Natural killer cell (primary cell): Measurements from ENCODE around the gene RAD51AP1. TPM values are rescaled to one million over a fixed set of nuclear protein-coding genes. Genes with fewer than 3 reads are reported as not detected.
A peak's percentile ranks its signal among the peaks of the same experiment; 100 is the strongest.
"Not testable (repeated sequence)": the region's sequence is repeated elsewhere in the genome, so short reads cannot be mapped to it uniquely, and the experiment has no call there.

ENCODE experiments used
- ATAC-seq, 3 donors: fragments of 150-1000 bp in 2 of 3; fragments of 200-7000 bp in 1 of 3; cut with Tn5 transposase; 1 replicate in 1 of 3; 2 replicates in 2 of 3; pipeline ENCODE4 v1.10.0; 2021; ENCODE audit warnings: mild to moderate bottlenecking in 2 of 3, moderate library complexity in 2 of 3
- DNase-seq, 2 donors: peaks; one replicate each; pipeline versions ENCODE4 v3.0.0 to v3.0.0-alpha.2; 2013 to 2021; ENCODE audit warnings: mixed read lengths in 1 of 2
- H3K27ac ChIP-seq: one replicate; pipeline ENCODE4 v1.5.1; 2013; ENCODE audit warnings: mild to moderate bottlenecking, low read length
- H3K27me3 ChIP-seq: one replicate; pipeline ENCODE4 v1.6.1; 2013; ENCODE audit warnings: low read length; ENCODE audit not compliant: control insufficient read depth, insufficient read depth
- H3K36me3 ChIP-seq: one replicate; pipeline ENCODE4 v1.6.1; 2013; ENCODE audit warnings: low read length; ENCODE audit not compliant: control insufficient read depth, insufficient read depth
- H3K4me1 ChIP-seq: one replicate; pipeline ENCODE4 v1.6.1; 2013; ENCODE audit warnings: low read length; ENCODE audit not compliant: control insufficient read depth, insufficient read depth
- H3K4me3 ChIP-seq: one replicate; pipeline ENCODE4 v1.5.1; 2013; ENCODE audit warnings: low read length
- H3K9me3 ChIP-seq: one replicate; pipeline ENCODE4 v1.6.1; 2013; ENCODE audit warnings: low read length; ENCODE audit not compliant: control insufficient read depth, insufficient read depth
- H3K27ac Mint-ChIP-seq, 2 donors: one replicate each; pipeline ENCODE4 v1.8.0; 2022; ENCODE audit warnings: mild to moderate bottlenecking in 2 of 2, mixed read lengths in 2 of 2, moderate library complexity in 1 of 2
- H3K27me3 Mint-ChIP-seq, 2 donors: one replicate each; pipeline ENCODE4 v1.8.0; 2022; ENCODE audit warnings: low read depth in 2 of 2, mixed read lengths in 2 of 2
- H3K36me3 Mint-ChIP-seq: one replicate; pipeline ENCODE4 v1.8.0; 2022; ENCODE audit warnings: mixed read lengths
- H3K4me1 Mint-ChIP-seq, 2 donors: one replicate each; pipeline ENCODE4 v1.8.0; 2022; ENCODE audit warnings: mixed read lengths in 2 of 2
- H3K4me3 Mint-ChIP-seq: one replicate; pipeline ENCODE4 v1.8.0; 2022; ENCODE audit warnings: mild to moderate bottlenecking, moderate library complexity, mixed read lengths
- H3K9me3 Mint-ChIP-seq, 2 donors: one replicate each; pipeline ENCODE4 v1.8.0; 2022; ENCODE audit warnings: mixed read lengths in 2 of 2
- CTCF ChIP-seq: fragments of 200-600 bp; IDR thresholded peaks from one replicate; pipeline ENCODE4 v1.8.0; 2022; ENCODE audit warnings: antibody characterized with exemption
- WGBS: methylation state at CpG from one replicate; pipeline ENCODE4 v1.1.7; 2013; ENCODE audit warnings: missing lambda C conversion rate; ENCODE audit not compliant: insufficient coverage; 5-methylcytosine and 5-hydroxymethylcytosine counted together
- intact Hi-C: fragments of 100-400 bp; cut with micrococcal nuclease; formaldehyde crosslinking; loops from one replicate; pipeline ENCODE4 v1.14.2; 2022
- total RNA-seq, 4 donors: library from RNA; stranded (reverse); fragments of 120-200 nt in 1 of 4; gene quantifications; one replicate each; pipeline versions ENCODE4 v1.2.3 to v1.2.4, GENCODE V29; 2013 to 2022

Gene RAD51AP1
- total RNA-seq, 3 donors from 2014 or later (not counting 1 experiment from before 2014, with no cell fraction given): 3.4 to 5.4 (median 5.2) TPM

GRCh38 chr12:4518106-4518728 is 20.5 kb upstream of the RAD51AP1 start:
- TF ChIP-seq CTCF: no peak
- intact Hi-C loops: no loop called here
- H3K9me3 ChIP-seq: no peaks in the 10 kb centered on the region
- H3K27ac ChIP-seq: no peak overlapping the region
- peaks cover 19% of the 10 kb centered on the region for H3K36me3 Mint-ChIP-seq
- H3K9me3 Mint-ChIP-seq: no peaks in the 10 kb centered on the region
- no peak overlapping the region for H3K27ac Mint-ChIP-seq
- H3K4me3 ChIP-seq: no peak overlapping the region
- DNase-seq (no peak), ATAC-seq (no peak)
- WGBS: 100% methylated on average over 4 of the region's 5 CpGs
- H3K27me3 Mint-ChIP-seq: no peaks in the 10 kb centered on the region
- peaks cover 31% of the 10 kb centered on the region for H3K36me3 ChIP-seq
- no peaks in the 10 kb centered on the region for H3K27me3 ChIP-seq
- no peaks in the 10 kb centered on the region for H3K4me1 Mint-ChIP-seq
- no peak overlapping the region for H3K4me3 Mint-ChIP-seq
- no peaks in the 10 kb centered on the region for H3K4me1 ChIP-seq

- H3K27me3 Mint-ChIP-seq, H3K4me3 Mint-ChIP-seq, H3K9me3 Mint-ChIP-seq, H3K4me1 Mint-ChIP-seq, DNase-seq, ATAC-seq, H3K4me3 ChIP-seq, H3K27ac Mint-ChIP-seq, intact Hi-C loops, H3K4me1 ChIP-seq, H3K9me3 ChIP-seq, H3K27me3 ChIP-seq, H3K27ac ChIP-seq: not testable (repeated sequence)
- H3K36me3 ChIP-seq: peaks cover 39% of the 10 kb centered on the region
- WGBS: 99% methylated on average over 5 of the region's 7 CpGs
- H3K36me3 Mint-ChIP-seq: peaks cover 21% of the 10 kb centered on the region
Measured at GRCh38 chr12:4523443-4523842, 15.2 kb upstream of the RAD51AP1 start.

GRCh38 chr12:4526923-4527546 is 11.7 kb upstream of the RAD51AP1 start:
- H3K27ac ChIP-seq: no peak overlapping the region
- H3K9me3 ChIP-seq: no peaks in the 10 kb centered on the region
- Mint-ChIP-seq H3K27me3 (no peaks in the 10 kb centered on the region), H3K4me1 (no peaks in the 10 kb centered on the region), H3K9me3 (no peaks in the 10 kb centered on the region), H3K36me3 (peaks cover 14% of the 10 kb centered on the region), H3K27ac (no peak overlapping the region), H3K4me3 (no peak overlapping the region)
- H3K27me3 ChIP-seq: no peaks in the 10 kb centered on the region
- H3K36me3 ChIP-seq: peaks cover 48% of the 10 kb centered on the region
- no peaks in the 10 kb centered on the region for H3K4me1 ChIP-seq
- TF ChIP-seq CTCF: peak; percentile 76
- peak in 1 of 2 donors; percentile 32 for DNase-seq
- no peak overlapping the region for H3K4me3 ChIP-seq
- intact Hi-C loops: loop anchor here (2.0 to 5.0 kb wide), 3 partner anchors 105 to 642 kb away; no protein-coding TSS in a partner anchor
- ATAC-seq: no peak
- 100% methylated on average over 1 of the region's 2 CpGs for WGBS

GRCh38 chr12:4530160-4530559 is 8.5 kb upstream of the RAD51AP1 start:
- no peak overlapping the region for H3K4me3 Mint-ChIP-seq
- Histone ChIP-seq H3K9me3 (no peaks in the 10 kb centered on the region), H3K36me3 (peaks cover 51% of the 10 kb centered on the region), H3K27ac (no peak overlapping the region), H3K4me3 (no peak overlapping the region), H3K27me3 (no peaks in the 10 kb centered on the region), H3K4me1 (no peaks in the 10 kb centered on the region)
- H3K36me3 Mint-ChIP-seq: no peaks in the 10 kb centered on the region
- H3K9me3 Mint-ChIP-seq: no peaks in the 10 kb centered on the region
- no peaks in the 10 kb centered on the region for H3K27me3 Mint-ChIP-seq
- WGBS: no CpG with 5 or more reads among the region's 1 CpG
- H3K4me1 Mint-ChIP-seq: no peaks in the 10 kb centered on the region
- H3K27ac Mint-ChIP-seq: no peak overlapping the region
- intact Hi-C loops: no loop called here
- no peak for DNase-seq
- TF ChIP-seq CTCF: no peak
- no peak for ATAC-seq
